Breast epithelium (tissue), 3 donors: ENCODE results near the gene OTOG.

ENCODE experiments used
- POLR2A ChIP-seq: fragments of 450-650 bp; IDR thresholded peaks from one replicate; pipeline ENCODE4 v1.6.1; 2016; ENCODE audit warnings: antibody characterized with exemption, mild to moderate bottlenecking, moderate library complexity
- POLR2AphosphoS5 ChIP-seq, 3 donors: sonication (generic); formaldehyde crosslinking; IDR thresholded peaks; one replicate each; pipeline ENCODE4 v1.6.1; 2017; ENCODE audit warnings: antibody characterized with exemption in 3 of 3
- TF ChIP-seq, protein P1 (sequence below), 3 donors: fragments of 450-650 bp; IDR thresholded peaks; one replicate each; pipeline ENCODE4 v1.5.1; 2016 to 2017; ENCODE audit warnings: antibody characterized with exemption in 3 of 3, mild to moderate bottlenecking in 3 of 3, moderate library complexity in 3 of 3

DNA sequence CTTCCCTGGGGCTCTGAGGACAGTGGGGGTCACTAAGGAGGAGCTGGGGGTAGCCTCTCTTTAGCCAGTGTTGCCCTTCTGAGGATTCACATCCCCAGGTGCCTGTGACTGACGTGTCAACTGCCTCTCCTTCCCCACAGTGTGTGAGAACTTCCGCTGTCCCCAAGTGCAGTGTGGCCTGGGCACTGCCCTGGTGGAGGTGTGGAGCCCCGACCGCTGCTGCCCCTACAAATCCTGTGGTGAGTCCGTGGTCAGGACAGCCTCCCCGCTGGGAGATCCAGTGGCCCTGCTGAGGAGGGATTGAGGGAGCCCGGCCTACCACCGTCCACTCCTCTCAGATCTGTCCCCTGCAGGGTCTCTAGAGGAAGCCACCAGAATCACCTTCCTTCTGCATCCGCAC, 91.3 kb downstream of the OTOG start:
- TF ChIP-seq POLR2A (no peak), POLR2AphosphoS5 (IDR thresholded peaks at IDR 0.05) (no peak)
- TF ChIP-seq, protein P1, sequence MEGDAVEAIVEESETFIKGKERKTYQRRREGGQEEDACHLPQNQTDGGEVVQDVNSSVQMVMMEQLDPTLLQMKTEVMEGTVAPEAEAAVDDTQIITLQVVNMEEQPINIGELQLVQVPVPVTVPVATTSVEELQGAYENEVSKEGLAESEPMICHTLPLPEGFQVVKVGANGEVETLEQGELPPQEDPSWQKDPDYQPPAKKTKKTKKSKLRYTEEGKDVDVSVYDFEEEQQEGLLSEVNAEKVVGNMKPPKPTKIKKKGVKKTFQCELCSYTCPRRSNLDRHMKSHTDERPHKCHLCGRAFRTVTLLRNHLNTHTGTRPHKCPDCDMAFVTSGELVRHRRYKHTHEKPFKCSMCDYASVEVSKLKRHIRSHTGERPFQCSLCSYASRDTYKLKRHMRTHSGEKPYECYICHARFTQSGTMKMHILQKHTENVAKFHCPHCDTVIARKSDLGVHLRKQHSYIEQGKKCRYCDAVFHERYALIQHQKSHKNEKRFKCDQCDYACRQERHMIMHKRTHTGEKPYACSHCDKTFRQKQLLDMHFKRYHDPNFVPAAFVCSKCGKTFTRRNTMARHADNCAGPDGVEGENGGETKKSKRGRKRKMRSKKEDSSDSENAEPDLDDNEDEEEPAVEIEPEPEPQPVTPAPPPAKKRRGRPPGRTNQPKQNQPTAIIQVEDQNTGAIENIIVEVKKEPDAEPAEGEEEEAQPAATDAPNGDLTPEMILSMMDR (IDR thresholded peaks at IDR 0.05), result no peak
